GM21515 (cell line): ENCODE measurements around the gene ZMYM2.

ENCODE experiments used
- ATAC-seq: cut with Tn5 transposase; IDR thresholded peaks from one replicate; pipeline ENCODE4 v1.9.1; 2021; ENCODE audit not compliant: unreplicated experiment

Gene ZMYM2

GRCh38 chr13:20131057-20131832 lies 172.7 kb downstream of the ZMYM2 start:
- no peak for ATAC-seq

- ATAC-seq: no peak
Observed at GRCh38 chr13:20132052-20132634, 173.6 kb downstream of the ZMYM2 start.

- ATAC-seq: no peak
Observed at GRCh38 chr13:20134732-20135131, 176.2 kb downstream of the ZMYM2 start.

GRCh38 chr13:20136781-20137703 lies 178.5 kb downstream of the ZMYM2 start:
- no peak for ATAC-seq

GRCh38 chr13:20137875-20138274 lies 179.3 kb downstream of the ZMYM2 start:
- ATAC-seq: no peak

GRCh38 chr13:20140487-20140886 lies 182.0 kb downstream of the ZMYM2 start:
- ATAC-seq: no peak
